ENCODE measurements around the gene EIF4G3. TPM values are rescaled to one million over a fixed set of nuclear protein-coding genes. Genes with fewer than 3 reads are reported as not detected.
"Not testable (repeated sequence)": the region's sequence is repeated elsewhere in the genome, so short reads cannot be mapped to it uniquely, and the experiment has no call there.

EIF4G3 gene
- total RNA-seq, 1 donor from 2014 or later, result 50.5 TPM

DNA sequence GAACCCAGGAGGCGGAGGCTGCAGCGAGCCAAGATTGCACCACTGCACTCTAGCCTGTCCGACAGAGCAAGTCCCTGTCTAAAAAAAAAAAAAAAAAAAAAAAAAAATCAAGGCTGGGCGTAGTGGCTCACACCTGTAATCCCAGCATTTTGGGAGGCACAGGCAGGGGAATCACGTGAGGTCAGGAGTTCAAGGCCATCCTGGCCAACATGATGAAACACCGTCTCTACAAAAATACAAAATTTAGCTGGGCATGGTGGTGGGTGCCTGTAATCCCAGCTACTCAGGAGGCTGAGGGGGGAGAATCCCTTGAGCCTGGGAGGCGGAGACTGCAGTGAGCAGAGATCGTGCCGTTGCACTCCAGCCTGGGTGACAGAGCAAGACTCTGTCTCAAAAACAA lies 387.1 kb downstream of the EIF4G3 start:
- not testable (repeated sequence) for DNase-seq (ENCODE audit: low spot score in 2 of 2); FAIRE-seq

DNA sequence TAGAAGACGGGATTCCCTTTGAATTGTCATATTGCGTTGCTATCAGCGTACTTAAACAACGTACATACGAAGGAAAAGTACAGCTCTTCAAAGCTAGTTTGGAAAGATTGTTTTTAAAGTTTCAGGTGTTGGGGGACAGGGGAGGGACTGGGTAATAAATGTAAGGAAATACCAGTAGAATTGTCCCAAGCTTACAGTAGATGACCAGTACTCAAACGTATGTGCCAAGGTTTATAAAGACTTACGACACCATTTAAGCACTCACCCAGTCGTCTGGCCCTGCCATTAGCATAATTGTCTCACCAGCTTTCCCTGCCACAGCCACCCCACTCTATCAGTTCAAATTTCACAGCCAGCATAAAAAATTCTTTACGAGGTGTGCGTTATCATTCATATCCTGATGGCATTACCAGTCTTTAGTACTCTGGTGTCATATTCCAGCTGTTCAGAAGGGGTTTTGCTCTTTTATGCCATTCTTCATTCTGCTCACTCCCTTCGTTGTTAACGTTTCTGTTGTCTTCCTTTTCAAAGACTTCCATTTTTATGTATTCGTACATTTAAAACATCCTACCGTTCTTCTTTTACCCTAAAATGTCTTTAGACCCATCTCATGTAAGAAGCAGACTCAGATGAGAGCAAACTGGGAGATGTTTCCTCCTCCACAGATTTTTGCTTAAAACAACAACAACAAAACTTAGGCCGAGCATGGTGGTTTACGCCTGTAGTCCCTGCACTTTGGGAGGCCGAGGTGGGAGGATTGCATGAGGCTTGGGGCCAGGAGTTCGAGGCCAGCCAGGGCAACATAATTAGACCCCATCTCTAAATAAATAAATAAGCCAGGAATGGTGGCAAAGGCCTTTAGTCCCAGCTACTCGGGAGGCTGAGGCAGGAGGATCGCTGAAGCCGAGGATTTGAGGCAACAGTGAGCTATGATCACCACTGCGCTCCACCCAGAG lies 388.6 kb downstream of the EIF4G3 start:
- FAIRE-seq (no peak), DNase-seq (ENCODE audit: low spot score in 2 of 2) (no peak)

GRCh38 chr1:20787029-20787839 lies 389.5 kb downstream of the EIF4G3 start, which contains the start of gene HP1BP3:
Gene HP1BP3 (minus strand): TSS chr1:20787307. CDS start chr1:20780440, 6,867 bp downstream.
- no peak for FAIRE-seq
- DNase-seq (ENCODE audit: low spot score in 2 of 2), result peak; percentile 84 to 90

DNA sequence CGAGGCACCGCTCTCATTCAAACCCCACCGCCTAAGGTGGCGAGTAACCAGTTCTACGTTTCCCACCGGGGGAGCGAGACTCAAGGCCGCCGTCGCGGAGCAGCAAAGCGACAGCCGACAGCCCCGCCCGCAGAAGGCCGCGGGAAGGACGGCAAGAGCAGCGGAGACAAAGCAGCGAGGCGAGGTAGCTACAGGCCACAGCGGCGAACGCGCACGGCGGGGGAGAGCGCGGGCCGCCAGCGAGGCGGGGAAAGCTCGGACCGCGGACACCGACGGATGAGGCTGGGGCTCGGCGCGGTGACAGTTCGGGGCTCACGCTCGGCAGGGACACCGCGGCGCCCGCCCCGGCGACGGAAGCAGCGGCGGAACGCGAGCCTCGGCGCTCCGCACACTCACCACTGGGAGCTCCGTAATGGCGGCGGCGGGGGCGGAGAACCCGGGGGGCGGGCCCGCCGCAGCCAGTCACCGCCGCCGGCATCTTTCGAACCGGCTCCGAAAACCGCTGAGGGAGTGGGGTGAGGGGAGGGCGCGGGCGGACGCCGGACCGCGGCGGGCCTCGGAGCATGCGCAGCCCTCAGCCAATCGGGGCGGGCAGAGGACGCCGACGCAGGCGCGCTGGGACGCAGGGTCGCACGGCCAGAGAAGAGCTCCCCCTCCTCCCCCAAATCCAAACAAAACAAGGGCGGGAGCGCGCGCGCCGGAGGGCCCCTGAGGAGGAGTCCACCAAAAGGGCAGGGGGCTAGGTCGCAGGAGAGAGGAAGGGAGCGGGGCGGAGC lies 390.3 kb downstream of the EIF4G3 start:
- DNase-seq (ENCODE audit: low spot score in 2 of 2) (peak; percentile 91 to 92), FAIRE-seq (no peak)

GRCh38 chr1:20785907-20786252 lies 390.8 kb downstream of the EIF4G3 start:
- no peak for FAIRE-seq
- no peak for DNase-seq (ENCODE audit: low spot score in 2 of 2)

GRCh38 chr1:20775700-20776099 lies 401.0 kb downstream of the EIF4G3 start:
- DNase-seq (ENCODE audit: low spot score in 2 of 2) (no peak), FAIRE-seq (no peak)

DNA sequence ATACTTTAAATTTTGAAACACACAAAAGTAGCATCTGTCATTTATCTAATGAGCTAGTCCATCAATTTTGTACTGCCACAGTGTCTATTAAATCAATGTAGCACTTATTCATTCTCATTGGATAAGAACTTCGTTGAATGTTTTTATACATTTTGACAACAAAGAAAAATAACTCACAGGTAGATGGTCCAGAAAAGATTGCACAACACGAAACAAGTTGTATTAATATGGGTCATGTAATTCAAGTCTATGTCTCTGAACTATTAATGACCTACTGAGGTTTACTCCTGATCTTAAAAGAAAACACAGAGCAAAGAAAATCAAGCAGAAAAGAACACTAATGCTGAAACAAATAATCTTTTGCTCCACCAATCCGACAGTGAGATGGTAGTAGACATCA lies 404.9 kb downstream of the EIF4G3 start:
- DNase-seq (ENCODE audit: low spot score in 2 of 2) (no peak), FAIRE-seq (no peak)

DNA sequence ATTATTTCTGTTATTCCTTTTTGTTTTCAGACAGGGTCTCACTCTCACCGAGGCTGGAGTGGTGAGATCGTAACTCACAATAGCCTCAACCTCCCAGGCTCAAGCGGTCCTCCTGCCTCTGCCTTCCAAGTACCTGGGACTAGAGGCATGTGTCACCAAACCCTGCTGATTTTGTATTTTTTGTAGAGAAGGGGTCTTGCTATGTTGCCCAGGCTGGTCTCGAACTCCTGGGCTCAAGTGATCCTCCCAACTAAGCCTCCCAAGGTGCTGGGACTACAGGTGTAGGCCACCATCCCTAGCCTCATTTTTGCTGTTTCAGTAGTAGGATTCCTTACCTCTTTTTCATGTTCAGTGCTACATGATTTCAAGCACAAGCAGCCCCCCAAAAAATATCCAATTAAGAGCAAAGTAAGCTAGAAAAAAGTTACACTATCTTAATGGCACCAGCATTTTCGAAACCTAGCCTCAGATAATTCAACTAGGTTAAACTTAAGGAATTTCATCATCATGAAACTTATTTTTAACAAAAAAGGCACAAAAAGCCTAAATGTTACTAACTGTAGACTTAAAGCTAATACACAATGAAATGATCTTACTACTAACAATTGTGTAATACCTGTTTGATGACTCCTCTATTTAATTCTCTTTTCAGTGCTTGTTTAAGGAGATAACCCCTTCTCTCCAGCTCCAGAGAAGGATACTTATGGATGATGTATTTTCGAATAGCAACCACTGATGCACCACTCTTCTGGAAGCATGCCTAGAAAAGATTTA lies 406.2 kb downstream of the EIF4G3 start:
- no peak for DNase-seq (ENCODE audit: low spot score in 2 of 2)
- no peak for FAIRE-seq

DNA sequence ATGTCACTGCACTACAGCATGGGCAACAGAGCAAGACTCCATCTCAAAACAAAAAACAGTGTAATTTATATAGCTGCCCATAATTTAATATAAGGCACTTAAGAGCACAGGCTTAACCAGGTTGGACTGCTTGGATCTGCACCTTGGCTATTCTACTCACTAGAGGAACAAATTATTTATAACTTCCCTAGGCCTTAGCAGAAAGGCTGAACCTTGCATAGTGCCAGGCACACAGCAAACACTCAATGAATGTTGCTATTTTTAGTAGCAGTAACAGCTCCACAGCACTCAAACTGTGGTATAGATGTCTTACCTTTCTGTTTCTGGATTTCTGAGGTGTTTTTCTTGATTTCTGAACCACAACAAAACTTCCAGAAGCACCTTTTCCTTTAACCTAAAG lies 409.4 kb downstream of the EIF4G3 start:
- DNase-seq (ENCODE audit: low spot score in 2 of 2), result no peak
- no peak for FAIRE-seq

GRCh38 chr1:20763417-20763816 lies 413.3 kb downstream of the EIF4G3 start:
- no peak for FAIRE-seq
- DNase-seq (ENCODE audit: low spot score in 2 of 2), result no peak

DNA sequence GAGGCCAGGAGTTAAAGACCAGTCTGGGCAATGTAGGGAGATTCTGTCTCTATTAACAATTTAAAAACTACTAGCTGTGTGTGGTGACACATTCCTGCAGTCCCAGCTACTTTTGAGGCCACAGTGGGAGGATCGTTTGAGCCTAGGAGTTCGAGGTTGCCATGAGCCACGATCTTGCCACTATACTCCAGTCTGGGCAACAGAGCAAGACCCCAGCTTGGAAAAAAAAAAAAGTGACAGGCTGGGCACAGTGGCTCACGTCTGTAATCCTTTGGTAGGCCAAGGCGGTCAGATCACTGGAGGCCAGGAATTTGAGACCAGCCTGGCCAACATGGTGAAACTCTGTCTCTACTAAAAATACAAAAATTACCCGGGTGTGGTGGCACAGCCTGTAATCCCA lies 416.4 kb downstream of the EIF4G3 start:
- no peak for DNase-seq (ENCODE audit: low spot score in 2 of 2)
- no peak for FAIRE-seq

Small RNA genes within 50 kb of the gene (small RNA-seq; reads per million reads assigned to genes)
- not detected for gene AL627311.1
- 0.13 reads per million for gene MIR1256
- gene RNU7-200P, result not detected

Other genes with a start within 250 kb of the EIF4G3 start
- gene ECE1, start 113.6 kb upstream of the EIF4G3 start, total RNA-seq, result 8.2 TPM

All from frontal cortex (tissue), 4 donors.